ENCODE data around the gene CNTNAP5. TPM values are rescaled to one million over a fixed set of nuclear protein-coding genes. Genes with fewer than 3 reads are reported as not detected.

Gene CNTNAP5
- total and polyA plus RNA-seq, 9 of the 15 experiments (the other 6 are each of a cell fraction or from before 2014, with no cell fraction given), result not detected

GRCh38 chr2:124319577-124319976 lies 294.5 kb downstream of the CNTNAP5 start:
- POLR2A ChIA-PET, result no interaction called here
- H3K9me3 ChIP-seq (replicated peaks; ENCODE audit: control insufficient read depth, insufficient read depth, low read depth, low read length), result no peaks in the 10 kb centered on the region
- no peak overlapping the region for H3K4me3 ChIP-seq
- H3K9ac ChIP-seq (ENCODE audit: insufficient read depth in 1 of 2, low read depth in 2 of 2, low read length in 2 of 2), result no peak overlapping the region
- H3K27ac ChIP-seq (ENCODE audit: extremely low read depth, low read depth, low read length), result no peak overlapping the region
- no peak overlapping the region for H3K4me2 ChIP-seq (ENCODE audit: insufficient read depth, low read length)
- BruUV-seq (replicated peaks), result no TSS peak
- no peaks in the 10 kb centered on the region for H3K79me2 ChIP-seq (ENCODE audit: control insufficient read depth, insufficient read depth, low read length)
- ATAC-seq, result no peak
- no peaks in the 10 kb centered on the region for H3K4me1 ChIP-seq (replicated peaks in 1 of 2; ENCODE audit: control insufficient read depth in 2 of 2, insufficient read depth in 2 of 2, low read length in 2 of 2)
- CTCF ChIA-PET (ENCODE audit: low intra/inter-chr PET ratio), result interaction anchor here (0.6 kb wide), 1 partner anchor 1152 kb away, joined by 3 read pairs; no protein-coding TSS in a partner anchor
- no peak for FAIRE-seq
- H3K9me1 ChIP-seq (ENCODE audit: control insufficient read depth, insufficient read depth, low read length), result no peaks in the 10 kb centered on the region
- in situ Hi-C loops (cut with MboI) (no loop called here), intact Hi-C loops (cut with micrococcal nuclease) (no loop called here)
- H3K27me3 ChIP-seq (ENCODE audit: control insufficient read depth in 2 of 2, insufficient read depth in 2 of 2, low read length in 2 of 2), result no peaks in the 10 kb centered on the region
- no peak for TF ChIP-seq CBFA2T2 (conservative IDR thresholded peaks at IDR 0.05)
- TF ChIP-seq, protein P1, sequence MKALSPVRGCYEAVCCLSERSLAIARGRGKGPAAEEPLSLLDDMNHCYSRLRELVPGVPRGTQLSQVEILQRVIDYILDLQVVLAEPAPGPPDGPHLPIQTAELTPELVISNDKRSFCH (CRISPR knock-in tag; IDR thresholded peaks at IDR 0.05), result no peak
- TF ChIP-seq, protein P1 (tag; IDR thresholded peaks at IDR 0.05), result no peak
- DNase-seq (ENCODE audit: extremely low read depth in 1 of 4, low spot score in 3 of 4), result no peak
- H4K20me1 ChIP-seq (replicated peaks; ENCODE audit: control insufficient read depth, insufficient read depth, low read length), result no peaks in the 10 kb centered on the region
- H3K36me3 ChIP-seq (ENCODE audit: control insufficient read depth, insufficient read depth, low read length), result no peaks in the 10 kb centered on the region
- H2AFZ ChIP-seq (ENCODE audit: low read depth, low read length), result no peak overlapping the region
- 7% methylated on average over 3 of the region's 3 CpGs for WGBS (ENCODE audit: insufficient coverage, low coverage, missing lambda C conversion rate)

DNA sequence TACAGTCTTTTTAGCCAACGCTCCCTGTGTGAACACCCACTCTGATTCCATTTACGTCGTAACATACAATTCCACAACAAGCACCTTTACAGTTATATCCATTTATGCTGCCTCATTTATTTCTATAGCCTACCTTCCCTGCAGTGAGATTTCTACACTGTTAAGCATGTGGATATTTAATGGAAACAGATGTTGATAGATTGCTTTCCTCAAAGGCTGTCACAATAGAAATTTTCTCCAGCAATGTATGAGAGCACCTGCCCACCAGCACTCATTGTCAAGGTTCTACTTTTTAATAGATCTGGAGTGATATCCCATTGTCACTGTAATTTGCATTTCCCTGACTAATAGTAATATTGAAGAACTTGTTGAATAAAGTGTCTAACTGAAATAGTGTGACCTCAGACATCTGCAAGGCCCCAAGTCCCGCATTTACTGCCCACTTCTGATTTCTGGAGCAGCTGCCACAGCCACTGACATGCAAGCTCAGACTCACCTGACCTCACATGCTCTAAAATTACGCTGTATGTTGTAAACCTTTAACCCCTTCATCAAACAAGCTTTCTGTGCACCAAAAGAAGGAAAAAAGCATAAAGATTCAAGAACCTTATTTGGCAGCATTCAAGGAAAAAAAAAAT lies 295.1 kb downstream of the CNTNAP5 start:
- CTCF ChIA-PET (ENCODE audit: low intra/inter-chr PET ratio), result interaction anchor here (0.6 kb wide), 1 partner anchor 1153 kb away, joined by 3 read pairs; no protein-coding TSS in a partner anchor
- no peak for ATAC-seq
- POLR2A ChIA-PET, result interaction anchor here (0.6 kb wide), 1 partner anchor 1194 kb away, joined by 3 read pairs; no protein-coding TSS in a partner anchor
- H3K27me3 ChIP-seq (ENCODE audit: control insufficient read depth in 2 of 2, insufficient read depth in 2 of 2, low read length in 2 of 2), result no peaks in the 10 kb centered on the region
- no peaks in the 10 kb centered on the region for H3K79me2 ChIP-seq (ENCODE audit: control insufficient read depth, insufficient read depth, low read length)
- in situ Hi-C loops (cut with MboI), result no loop called here
- 7% methylated on average over 5 of the region's 5 CpGs for WGBS (ENCODE audit: insufficient coverage, low coverage, missing lambda C conversion rate)
- intact Hi-C loops (cut with micrococcal nuclease), result no loop called here
- no peaks in the 10 kb centered on the region for H3K4me1 ChIP-seq (replicated peaks in 1 of 2; ENCODE audit: control insufficient read depth in 2 of 2, insufficient read depth in 2 of 2, low read length in 2 of 2)
- DNase-seq (ENCODE audit: extremely low read depth in 1 of 4, low spot score in 3 of 4), result no peak
- no peaks in the 10 kb centered on the region for H3K9me3 ChIP-seq (replicated peaks; ENCODE audit: control insufficient read depth, insufficient read depth, low read depth, low read length)
- H2AFZ ChIP-seq (ENCODE audit: low read depth, low read length), result no peak overlapping the region
- no peaks in the 10 kb centered on the region for H4K20me1 ChIP-seq (replicated peaks; ENCODE audit: control insufficient read depth, insufficient read depth, low read length)
- H3K9me1 ChIP-seq (ENCODE audit: control insufficient read depth, insufficient read depth, low read length), result no peaks in the 10 kb centered on the region
- TF ChIP-seq ATF3 (IDR thresholded peaks at IDR 0.05) (no peak), ATF3 (CRISPR knock-in tag; conservative IDR thresholded peaks at IDR 0.05) (no peak), PRMT5 (CRISPR knock-in tag; IDR thresholded peaks at IDR 0.05) (no peak), HCFC1 (IDR thresholded peaks at IDR 0.05; ENCODE audit: low read depth, low read length) (no peak), ZBTB17 (CRISPR knock-in tag; IDR thresholded peaks at IDR 0.05) (no peak), MAZ (CRISPR knock-in tag; conservative IDR thresholded peaks at IDR 0.05 in 1 of 2, IDR thresholded peaks at IDR 0.05 in 1 of 2) (no peak)
- TF ChIP-seq, protein P2, sequence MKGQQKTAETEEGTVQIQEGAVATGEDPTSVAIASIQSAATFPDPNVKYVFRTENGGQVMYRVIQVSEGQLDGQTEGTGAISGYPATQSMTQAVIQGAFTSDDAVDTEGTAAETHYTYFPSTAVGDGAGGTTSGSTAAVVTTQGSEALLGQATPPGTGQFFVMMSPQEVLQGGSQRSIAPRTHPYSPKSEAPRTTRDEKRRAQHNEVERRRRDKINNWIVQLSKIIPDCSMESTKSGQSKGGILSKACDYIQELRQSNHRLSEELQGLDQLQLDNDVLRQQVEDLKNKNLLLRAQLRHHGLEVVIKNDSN (CRISPR knock-in tag; IDR thresholded peaks at IDR 0.05), result no peak
- BruUV-seq (replicated peaks), result no TSS peak
- no peak for FAIRE-seq
- H3K27ac ChIP-seq (ENCODE audit: extremely low read depth, low read depth, low read length), result no peak overlapping the region
- H3K4me3 ChIP-seq, result no peak overlapping the region
- H3K9ac ChIP-seq (ENCODE audit: insufficient read depth in 1 of 2, low read depth in 2 of 2, low read length in 2 of 2), result no peak overlapping the region
- no peak overlapping the region for H3K4me2 ChIP-seq (ENCODE audit: insufficient read depth, low read length)
- H3K36me3 ChIP-seq (ENCODE audit: control insufficient read depth, insufficient read depth, low read length), result no peaks in the 10 kb centered on the region

Measured in K562 (cell line).